Stomach (tissue), 19 donors: ENCODE data around the gene SLC26A9. TPM values are rescaled to one million over a fixed set of nuclear protein-coding genes. Genes with fewer than 3 reads are reported as not detected.

Experiments used
- DNase-seq, 2 donors: peaks; one replicate each; pipeline versions ENCODE4 v3.0.0 to v3.0.0-alpha.2; 2013 to 2019
- H3K27ac ChIP-seq, 5 donors: fragments of 200-600 bp in 4 of 5; sonication (generic) in 4 of 5; one replicate each; pipeline ENCODE4 v1.5.1; 2013 to 2019; ENCODE audit warnings: mild to moderate bottlenecking in 1 of 5, moderate library complexity in 1 of 5
- H3K27me3 ChIP-seq, 3 donors: fragments of 200-600 bp; sonication (generic); one replicate each; pipeline ENCODE4 v1.5.1; 2017 to 2019; ENCODE audit warnings: mixed run types in 1 of 3
- H3K36me3 ChIP-seq, 4 donors: fragments of 200-600 bp; sonication (generic); 1 replicate in 3 of 4; 2 replicates in 1 of 4; pipeline ENCODE4 v1.5.1; 2016 to 2019
- H3K4me1 ChIP-seq, 4 donors: fragments of 200-600 bp; sonication (generic); one replicate each; pipeline ENCODE4 v1.5.1; 2016 to 2019
- H3K4me3 ChIP-seq, 4 donors: fragments of 200-600 bp; sonication (generic) in 3 of 4; one replicate each; pipeline ENCODE4 v1.5.1; 2016 to 2019; ENCODE audit warnings: mild to moderate bottlenecking in 1 of 4
- H3K9me3 ChIP-seq, 4 donors: fragments of 200-600 bp; sonication (generic); one replicate each; pipeline ENCODE4 v1.5.1; 2016 to 2019
- CTCF ChIP-seq, 7 experiments: fragments of 450-650 bp in 4 of 7; fragments of 200-600 bp in 3 of 7; sonication (generic) in 3 of 7; IDR thresholded peaks; one replicate each; pipeline ENCODE4 v1.5.1; 2016 to 2019; ENCODE audit warnings: antibody characterized with exemption in 7 of 7, control low read depth in 2 of 7, mild to moderate bottlenecking in 1 of 7
- EP300 ChIP-seq: sonication (generic); formaldehyde crosslinking; IDR thresholded peaks from one replicate; pipeline ENCODE4 v1.6.1; 2017; ENCODE audit warnings: antibody characterized with exemption
- POLR2A ChIP-seq, 4 donors: fragments of 450-650 bp; IDR thresholded peaks; one replicate each; pipeline ENCODE4 v1.6.1; 2016; ENCODE audit warnings: antibody characterized with exemption in 4 of 4, control low read depth in 2 of 4, mild to moderate bottlenecking in 1 of 4, moderate library complexity in 1 of 4
- POLR2AphosphoS5 ChIP-seq, 3 donors: sonication (generic); formaldehyde crosslinking; IDR thresholded peaks; one replicate each; pipeline ENCODE4 v1.6.1; 2016; ENCODE audit warnings: antibody characterized with exemption in 3 of 3
- WGBS, 5 donors: extraction: QIAGEN DNeasy Blood & Tissue Kit in 3 of 5; methylation state at CpG; one replicate each; pipeline versions ENCODE4 v1.1.5 to v1.1.7; 2013 to 2018; 5-methylcytosine and 5-hydroxymethylcytosine counted together
- intact Hi-C: fragments of 100-400 bp; cut with DNase I; formaldehyde crosslinking; loops from one replicate; pipeline ENCODE4 v1.15.1; 2023; ENCODE audit warnings: low total_unique reads
- long read RNA-seq, 10 donors: transcript quantifications; one replicate each; lab custom pipeline, GENCODE V29; 2026
- polyA plus RNA-seq, 3 donors: library from polyadenylated mRNA; stranded (reverse); fragments of 200-250 nt; gene quantifications; one replicate each; pipeline ENCODE4 v1.2.3, GENCODE V29; 2013
- total RNA-seq, 5 donors: library from RNA; depleted of rRNA; stranded (reverse); fragments of >200 nt; gene quantifications; one replicate each; pipeline versions ENCODE4 v1.1.0 to v1.2.3, GENCODE V29; 2014 to 2016
- donor health status: healthy with polysubstance abuse.
- donor health status: Bipolar disorder and iron deficiency.
- donor health status: healthy.

Gene SLC26A9, protein sequence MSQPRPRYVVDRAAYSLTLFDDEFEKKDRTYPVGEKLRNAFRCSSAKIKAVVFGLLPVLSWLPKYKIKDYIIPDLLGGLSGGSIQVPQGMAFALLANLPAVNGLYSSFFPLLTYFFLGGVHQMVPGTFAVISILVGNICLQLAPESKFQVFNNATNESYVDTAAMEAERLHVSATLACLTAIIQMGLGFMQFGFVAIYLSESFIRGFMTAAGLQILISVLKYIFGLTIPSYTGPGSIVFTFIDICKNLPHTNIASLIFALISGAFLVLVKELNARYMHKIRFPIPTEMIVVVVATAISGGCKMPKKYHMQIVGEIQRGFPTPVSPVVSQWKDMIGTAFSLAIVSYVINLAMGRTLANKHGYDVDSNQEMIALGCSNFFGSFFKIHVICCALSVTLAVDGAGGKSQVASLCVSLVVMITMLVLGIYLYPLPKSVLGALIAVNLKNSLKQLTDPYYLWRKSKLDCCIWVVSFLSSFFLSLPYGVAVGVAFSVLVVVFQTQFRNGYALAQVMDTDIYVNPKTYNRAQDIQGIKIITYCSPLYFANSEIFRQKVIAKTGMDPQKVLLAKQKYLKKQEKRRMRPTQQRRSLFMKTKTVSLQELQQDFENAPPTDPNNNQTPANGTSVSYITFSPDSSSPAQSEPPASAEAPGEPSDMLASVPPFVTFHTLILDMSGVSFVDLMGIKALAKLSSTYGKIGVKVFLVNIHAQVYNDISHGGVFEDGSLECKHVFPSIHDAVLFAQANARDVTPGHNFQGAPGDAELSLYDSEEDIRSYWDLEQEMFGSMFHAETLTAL
- 10 to 100 TPM in 4 of 5 donors, not detected in 1; 30.0 to 63.0 (median 36.4) TPM for total RNA-seq
- polyA plus RNA-seq = 10 to 100 TPM in 1 of 3 donors, 1 to 10 TPM in 2; 7.9 to 13.3 (median 9.2) TPM
- long read RNA-seq, donor 1 = 0 reads
- long read RNA-seq, donor 2 = 0 reads
- long read RNA-seq, donor 3 = 0 reads
- long read RNA-seq, donor 4 = 0 reads
- long read RNA-seq, donor 5 = 0 reads
- long read RNA-seq, donor 6 = 0 reads
- long read RNA-seq, donor 7 = 0 reads
- long read RNA-seq, donor 8 = 0 reads
- long read RNA-seq, donor 9 = 0 reads
- long read RNA-seq, donor 10 = 0 reads

DNA sequence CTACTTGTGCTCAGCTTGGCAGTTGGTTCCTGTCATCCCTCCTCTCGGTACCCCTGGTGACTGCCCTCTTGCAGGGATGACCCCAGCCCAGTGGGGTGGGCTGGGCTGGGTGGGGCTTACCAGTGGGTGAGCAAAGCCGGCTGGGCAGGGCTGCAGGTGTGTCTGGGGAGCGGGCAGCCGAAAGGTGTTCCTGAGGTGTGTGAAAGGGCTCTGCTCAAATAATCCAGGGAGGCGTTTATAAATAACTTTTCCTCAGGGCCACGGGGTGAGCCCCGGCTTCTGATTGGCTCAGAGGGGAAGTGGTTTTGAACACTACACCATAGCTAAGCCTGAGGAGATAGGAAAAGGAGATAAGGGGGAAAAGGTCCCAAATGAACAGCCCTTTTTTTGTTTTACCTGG, at the start of gene SLC26A9:
Gene SLC26A9 (minus strand): TSS at position 212 of the 400 bp plus-strand sequence. CDS start 7,636 bp downstream, outside the sequence.
- peak within 1 kb of the TSS in 3 of 4 donors; percentile 19 to 35 (median 27) for H3K4me3 ChIP-seq

DNA sequence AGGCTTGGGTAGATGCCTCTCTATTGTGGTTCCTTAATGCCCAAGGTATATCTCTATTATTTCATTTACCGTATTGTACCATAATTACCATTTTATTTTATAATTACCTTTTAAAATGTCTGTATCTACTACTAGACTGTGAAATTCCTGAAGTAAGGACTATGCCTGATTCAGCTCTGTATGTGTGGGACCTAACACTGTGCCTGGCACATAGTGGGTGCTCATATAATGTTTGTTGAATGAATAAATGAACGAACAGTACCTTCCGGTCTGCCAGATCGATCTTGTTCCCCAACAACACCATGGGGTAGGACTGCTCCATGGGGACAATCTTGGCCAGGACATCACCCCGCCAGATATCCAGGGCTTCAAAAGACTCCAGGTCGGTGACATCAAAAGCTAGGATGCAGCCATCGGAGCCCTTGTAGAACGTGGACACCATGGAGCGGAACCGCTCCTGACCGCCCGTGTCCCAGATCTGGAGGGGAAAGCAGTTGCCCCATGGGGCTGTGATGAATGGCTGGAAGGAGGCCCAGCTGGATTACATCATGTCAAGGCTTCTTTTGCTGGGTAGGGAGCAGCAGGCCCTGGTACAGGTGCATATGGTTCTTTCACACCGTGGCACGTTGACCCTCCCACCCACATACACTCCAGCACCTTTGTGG, 49.1 kb upstream of the SLC26A9 start:
- WGBS, 5 donors = 93 to 97% (median 95%) methylated on average over 13 to 14 of the region's 14 CpGs
- no peak for DNase-seq
- no peak overlapping the region for H3K4me3 ChIP-seq
- no peak overlapping the region for H3K27ac ChIP-seq
- no peaks in the 10 kb centered on the region for H3K4me1 ChIP-seq
- no peaks in the 10 kb centered on the region for H3K27me3 ChIP-seq
- intact Hi-C loops = no loop called here
- H3K36me3 ChIP-seq = peaks cover 0 to 47% (median 31%) of the 10 kb centered on the region in 4 donors
- H3K9me3 ChIP-seq = no peaks in the 10 kb centered on the region
- no peak for TF ChIP-seq CTCF (IDR thresholded peaks at IDR 0.05)
- TF ChIP-seq EP300 = no peak
- no peak for TF ChIP-seq POLR2AphosphoS5 (IDR thresholded peaks at IDR 0.05)
- no peak for TF ChIP-seq POLR2A (IDR thresholded peaks at IDR 0.05)

More for the DNA sequence above, at the start of gene SLC26A9:
- TF ChIP-seq POLR2AphosphoS5 (IDR thresholded peaks at IDR 0.05) (peak in 2 of 3 donors; percentile 51 to 72), CTCF (IDR thresholded peaks at IDR 0.05) (no peak), POLR2A (IDR thresholded peaks at IDR 0.05) (no peak), EP300 (no peak)
- Histone ChIP-seq H3K4me1 (peaks cover 6 to 40% (median 26%) of the 10 kb centered on the region in 4 donors), H3K9me3 (no peaks in the 10 kb centered on the region), H3K27me3 (peaks cover 0 to 44% (median 3%) of the 10 kb centered on the region in 3 donors), H3K36me3 (no peaks in the 10 kb centered on the region), H3K27ac (peak within 1 kb of the TSS; percentile 30 to 77 (median 71))
- intact Hi-C loops = no loop called here
- DNase-seq = peak; percentile 65 to 83
- WGBS, 5 donors = 17 to 44% (median 26%) methylated on average over 7 of the region's 7 CpGs

DNA sequence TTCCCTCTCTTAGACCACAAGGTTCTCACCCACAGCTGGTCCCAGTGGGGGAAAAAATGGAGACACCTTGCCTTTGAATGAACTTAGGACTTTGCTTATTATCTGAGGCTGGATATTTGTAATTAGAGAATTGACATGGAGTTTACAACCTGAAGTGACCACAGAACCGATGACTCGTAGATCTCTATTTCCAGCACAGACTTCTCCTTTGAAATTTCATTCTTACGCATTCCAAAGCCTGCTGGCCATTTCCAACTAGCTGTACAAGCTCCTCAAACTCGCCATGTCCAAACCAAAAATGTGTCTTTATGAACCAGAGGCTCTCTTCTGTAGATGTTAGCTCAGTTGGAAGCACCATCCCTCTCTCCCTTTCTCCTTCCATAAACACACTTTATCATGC, 48.0 kb upstream of the SLC26A9 start:
- no peak overlapping the region for H3K4me3 ChIP-seq
- intact Hi-C loops = no loop called here
- peaks cover 0 to 10% (median 3%) of the 10 kb centered on the region in 4 donors for H3K4me1 ChIP-seq
- no peaks in the 10 kb centered on the region for H3K27me3 ChIP-seq
- DNase-seq = no peak
- H3K36me3 ChIP-seq = peaks cover 0 to 47% (median 31%) of the 10 kb centered on the region in 4 donors
- no peak for TF ChIP-seq CTCF (IDR thresholded peaks at IDR 0.05)
- no peak for TF ChIP-seq POLR2AphosphoS5 (IDR thresholded peaks at IDR 0.05)
- no peak for TF ChIP-seq EP300
- TF ChIP-seq POLR2A (IDR thresholded peaks at IDR 0.05) = no peak
- H3K27ac ChIP-seq = no peak overlapping the region
- H3K9me3 ChIP-seq = no peaks in the 10 kb centered on the region
- 79 to 90% (median 87%) methylated on average over 4 of the region's 4 CpGs for WGBS, 5 donors
